Measurements from ENCODE around the gene ME2. TPM values are rescaled to one million over a fixed set of nuclear protein-coding genes. Genes with fewer than 3 reads are reported as not detected.

Gene ME2
- total RNA-seq, 1 experiment from 2014 or later = 49.0 TPM

GRCh38 chr18:50861617-50862016 is 17.3 kb upstream of the ME2 start:
- H3K4me3 ChIP-seq (replicated peaks in 1 of 2; ENCODE audit: low read depth in 1 of 2, low read length in 2 of 2) = no peak overlapping the region
- no peak for ATAC-seq
- no peaks in the 10 kb centered on the region for H3K79me2 ChIP-seq (ENCODE audit: insufficient read depth, low read length)
- no peaks in the 10 kb centered on the region for H3K36me3 ChIP-seq (ENCODE audit: control insufficient read depth in 1 of 2, insufficient read depth in 2 of 2, low read length in 2 of 2)
- no peaks in the 10 kb centered on the region for H4K20me1 ChIP-seq (ENCODE audit: insufficient read depth)
- CTCF ChIA-PET = no interaction called here
- POLR2A ChIA-PET = no interaction called here
- no peak overlapping the region for H3K27ac ChIP-seq (ENCODE audit: low read depth, low read length)
- no peak overlapping the region for H3K4me2 ChIP-seq (ENCODE audit: low read length)
- H3K9me3 ChIP-seq (ENCODE audit: control insufficient read depth in 1 of 2, insufficient read depth in 1 of 2, low read depth in 1 of 2, low read length in 2 of 2) = no peaks in the 10 kb centered on the region
- BruUV-seq (replicated peaks) = no TSS peak
- no peak overlapping the region for H2AFZ ChIP-seq (ENCODE audit: low read depth, low read length, poor library complexity, severe bottlenecking)
- no peaks in the 10 kb centered on the region for H3K27me3 ChIP-seq (ENCODE audit: insufficient read depth, low read length)
- H3K9ac ChIP-seq (ENCODE audit: low read length) = no peak overlapping the region
- intact Hi-C loops (cut with micrococcal nuclease) = no loop called here
- no peak for DNase-seq (ENCODE audit: low read depth, low spot score)
- RAD21 ChIA-PET (ENCODE audit: low non-redundant PET in 1 of 2, low total read pairs in 2 of 2, uncharacterized antibody in 2 of 2, unreplicated experiment in 2 of 2) = no interaction called here
- H3K9me2 ChIP-seq (ENCODE audit: insufficient read depth) = no peaks in the 10 kb centered on the region
- H3K4me1 ChIP-seq (ENCODE audit: control insufficient read depth in 1 of 2, insufficient read depth in 2 of 2, low read length in 2 of 2) = peaks cover 6 to 12% of the 10 kb centered on the region in 2 experiments; a peak in 3 of 4 replicates
- TF ChIP-seq POLR2A (IDR thresholded peaks at IDR 0.05; ENCODE audit: borderline replicate concordance, extremely low read depth, insufficient read depth, insufficient read length) (no peak), SP1 (IDR thresholded peaks at IDR 0.05; ENCODE audit: low read depth) (no peak), RAD21 (IDR thresholded peaks at IDR 0.05; ENCODE audit: low read depth) (no peak), EZH2 (IDR thresholded peaks at IDR 0.05) (no peak), ZBTB33 (IDR thresholded peaks at IDR 0.05; ENCODE audit: extremely low read depth, insufficient replicate concordance, low read length) (no peak), TCF7L2 (IDR thresholded peaks at IDR 0.05; ENCODE audit: borderline replicate concordance, extremely low read depth, insufficient read depth, insufficient read length) (no peak), FOSL1 (IDR thresholded peaks at IDR 0.05; ENCODE audit: low read depth) (no peak), MAX (IDR thresholded peaks at IDR 0.05) (no peak), ELF1 (IDR thresholded peaks at IDR 0.05; ENCODE audit: borderline replicate concordance, low read depth) (no peak), CBX3 (IDR thresholded peaks at IDR 0.05; ENCODE audit: low read depth) (no peak), REST (IDR thresholded peaks at IDR 0.05; ENCODE audit: low read depth) (no peak), SRF (IDR thresholded peaks at IDR 0.05; ENCODE audit: low read depth) (no peak), ZFX (IDR thresholded peaks at IDR 0.05) (no peak)

Data from HCT116 (cell line).